Osteocyte (in vitro differentiated cells): ENCODE data around the gene LRP3. TPM values are rescaled to one million over a fixed set of nuclear protein-coding genes. Genes with fewer than 3 reads are reported as not detected.

Experiments
- DNase-seq: peaks from one replicate; pipeline ENCODE4 v3.0.0; 2021; ENCODE audit warnings: mixed read lengths; ENCODE audit not compliant: unreplicated experiment; ENCODE audit errors: extremely low spot score
- H3K27ac Mint-ChIP-seq: one replicate; pipeline ENCODE4 v1.8.0; 2021; ENCODE audit warnings: mild to moderate bottlenecking, mixed read lengths; ENCODE audit not compliant: unreplicated experiment
- H3K27me3 Mint-ChIP-seq: one replicate; pipeline ENCODE4 v1.8.0; 2021; ENCODE audit warnings: mixed read lengths; ENCODE audit not compliant: unreplicated experiment
- H3K36me3 Mint-ChIP-seq: one replicate; pipeline ENCODE4 v1.8.0; 2021; ENCODE audit warnings: mixed read lengths; ENCODE audit not compliant: unreplicated experiment
- H3K4me1 Mint-ChIP-seq: one replicate; pipeline ENCODE4 v1.8.0; 2021; ENCODE audit warnings: mixed read lengths; ENCODE audit not compliant: unreplicated experiment
- H3K4me3 Mint-ChIP-seq: one replicate; pipeline ENCODE4 v1.8.0; 2021; ENCODE audit warnings: mild to moderate bottlenecking, moderate library complexity, mixed read lengths; ENCODE audit not compliant: unreplicated experiment
- H3K9me3 Mint-ChIP-seq: one replicate; pipeline ENCODE4 v1.8.0; 2021; ENCODE audit warnings: mixed read lengths; ENCODE audit not compliant: unreplicated experiment
- CTCF ChIP-seq: fragments of 200-600 bp; sonication (generic); IDR thresholded peaks from 2 replicates; pipeline ENCODE4 v1.5.0; 2021; ENCODE audit warnings: antibody characterized with exemption, mild to moderate bottlenecking, moderate library complexity
- total RNA-seq: library from RNA; stranded (reverse); gene quantifications from 2 replicates; pipeline ENCODE4 v1.2.1, GENCODE V29; 2021

Gene LRP3
- total RNA-seq, 1 donor from 2014 or later, result 49.8 TPM

GRCh38 chr19:33156334-33156733 lies 37.8 kb upstream of the LRP3 start:
- Mint-ChIP-seq H3K36me3 (no peaks in the 10 kb centered on the region), H3K4me3 (no peak overlapping the region), H3K27ac (no peak overlapping the region), H3K4me1 (no peaks in the 10 kb centered on the region), H3K9me3 (no peaks in the 10 kb centered on the region), H3K27me3 (no peaks in the 10 kb centered on the region)
- no peak for TF ChIP-seq CTCF
- no peak for DNase-seq

GRCh38 chr19:33157906-33158305 lies 36.2 kb upstream of the LRP3 start:
- Mint-ChIP-seq H3K36me3 (no peaks in the 10 kb centered on the region), H3K27ac (no peak overlapping the region), H3K4me1 (peaks cover 4% of the 10 kb centered on the region), H3K27me3 (no peaks in the 10 kb centered on the region), H3K9me3 (no peaks in the 10 kb centered on the region), H3K4me3 (no peak overlapping the region)
- TF ChIP-seq CTCF, result no peak
- DNase-seq, result no peak

GRCh38 chr19:33158365-33158764 lies 35.8 kb upstream of the LRP3 start:
- Mint-ChIP-seq H3K4me3 (no peak overlapping the region), H3K27ac (no peak overlapping the region), H3K36me3 (no peaks in the 10 kb centered on the region), H3K9me3 (no peaks in the 10 kb centered on the region), H3K27me3 (no peaks in the 10 kb centered on the region), H3K4me1 (peaks cover 4% of the 10 kb centered on the region)
- no peak for TF ChIP-seq CTCF
- DNase-seq, result no peak

GRCh38 chr19:33159149-33159548 lies 35.0 kb upstream of the LRP3 start:
- no peak for DNase-seq
- H3K4me3 Mint-ChIP-seq, result no peak overlapping the region
- no peak for TF ChIP-seq CTCF
- H3K4me1 Mint-ChIP-seq, result peaks cover 4% of the 10 kb centered on the region
- H3K36me3 Mint-ChIP-seq, result no peaks in the 10 kb centered on the region
- no peaks in the 10 kb centered on the region for H3K27me3 Mint-ChIP-seq
- no peak overlapping the region for H3K27ac Mint-ChIP-seq
- no peaks in the 10 kb centered on the region for H3K9me3 Mint-ChIP-seq

GRCh38 chr19:33159893-33160292 lies 34.2 kb upstream of the LRP3 start:
- no peak for TF ChIP-seq CTCF
- H3K36me3 Mint-ChIP-seq, result no peaks in the 10 kb centered on the region
- H3K27me3 Mint-ChIP-seq, result no peaks in the 10 kb centered on the region
- no peak overlapping the region for H3K27ac Mint-ChIP-seq
- H3K9me3 Mint-ChIP-seq, result no peaks in the 10 kb centered on the region
- peaks cover 4% of the 10 kb centered on the region for H3K4me1 Mint-ChIP-seq
- DNase-seq, result no peak
- H3K4me3 Mint-ChIP-seq, result no peak overlapping the region
